K562 (cell line): ENCODE results near the gene CMBL. TPM values are rescaled to one million over a fixed set of nuclear protein-coding genes. Genes with fewer than 3 reads are reported as not detected.

Source experiments
- ATAC-seq: fragments of 200-7000 bp; cut with Tn5 transposase; 3 replicates; pipeline ENCODE4 v1.9.1; 2020; ENCODE audit warnings: moderate library complexity
- BruUV-seq: library from RNA; stranded (reverse); fragments of 400-500 nt; replicated peaks from 2 replicates; lab custom pipeline; 2021; lab: Mats Ljungman, UMichigan
- CTCF ChIA-PET: fragments of 300-600 bp; formaldehyde crosslinking; extraction: SDS; loops from one replicate; lab custom pipeline; 2021; ENCODE audit warnings: low intra/inter-chr PET ratio; lab: Yijun Ruan, JAX
- POLR2A ChIA-PET: fragments of 300-600, 350-650 bp; sonication (Branson Sonifier 250); formaldehyde crosslinking; extraction: SDS; loops from one replicate; lab custom pipeline; 2021; ENCODE audit warnings: antibody characterized with exemption, inconsistent platforms; lab: Yijun Ruan, JAX
- DNase-seq, 4 experiments: peaks; one replicate each; pipeline versions ENCODE4 v3.0.0 to v3.0.0-alpha.2; 2011 to 2018; ENCODE audit warnings: low spot score in 3 of 4, mixed read lengths in 3 of 4; ENCODE audit errors: extremely low read depth in 1 of 4
- FAIRE-seq: peaks from 2 replicates; lab custom pipeline; 2011; peaks lifted over from hg19 to GRCh38; lab: Jason Lieb, UNC
- H2AFZ ChIP-seq: 2 replicates; pipeline ENCODE4 v1.6.0; 2011; ENCODE audit warnings: low read depth, low read length, control low read depth, inconsistent platforms
- H3K27ac ChIP-seq: fragments of 200-600 bp; 3 replicates; pipeline ENCODE4 v1.8.0; 2011; ENCODE audit warnings: low read depth, mild to moderate bottlenecking, control low read depth, inconsistent platforms, low read length, moderate library complexity, mixed read lengths; ENCODE audit errors: extremely low read depth
- H3K27me3 ChIP-seq, 2 experiments: fragments of 300-600 bp in 1 of 2; 2 replicates in 1 of 2; 3 replicates in 1 of 2; pipeline versions ENCODE4 v1.6.0 to v1.8.0; 2011; ENCODE audit warnings: inconsistent platforms in 2 of 2, low read length in 2 of 2, mild to moderate bottlenecking in 1 of 2, mixed read lengths in 1 of 2, moderate library complexity in 1 of 2; ENCODE audit not compliant: control insufficient read depth in 2 of 2, insufficient read depth in 2 of 2
- H3K36me3 ChIP-seq: fragments of 300-600 bp; 3 replicates; pipeline ENCODE4 v1.8.0; 2011; ENCODE audit warnings: mild to moderate bottlenecking, low read length, inconsistent platforms; ENCODE audit not compliant: control insufficient read depth, insufficient read depth
- H3K4me1 ChIP-seq, 2 experiments: fragments of 200-600 bp in 1 of 2; replicated peaks in 1 of 2; 2 replicates in 1 of 2; 3 replicates in 1 of 2; pipeline versions ENCODE4 v1.5.1 to v1.8.0; 2011; ENCODE audit warnings: inconsistent platforms in 2 of 2, low read length in 2 of 2, mild to moderate bottlenecking in 1 of 2, mixed read lengths in 1 of 2, moderate library complexity in 1 of 2; ENCODE audit not compliant: control insufficient read depth in 2 of 2, insufficient read depth in 2 of 2
- H3K4me2 ChIP-seq: 2 replicates; pipeline ENCODE4 v1.6.1; 2011; ENCODE audit warnings: low read length, control low read depth, inconsistent platforms, mixed read lengths; ENCODE audit not compliant: insufficient read depth
- H3K4me3 ChIP-seq: fragments of 200-600 bp; sonication (generic), shearing (Covaris generic); 2 replicates; pipeline ENCODE4 v1.5.1; 2016; ENCODE audit warnings: control low read depth, inconsistent platforms
- H3K79me2 ChIP-seq: fragments of 200-600 bp; 3 replicates; pipeline ENCODE4 v1.8.0; 2011; ENCODE audit warnings: low read length, inconsistent platforms; ENCODE audit not compliant: control insufficient read depth, insufficient read depth
- H3K9ac ChIP-seq, 2 experiments: 2 replicates each; pipeline versions ENCODE4 v1.6.0 to v1.6.1; 2011; ENCODE audit warnings: low read depth in 2 of 2, low read length in 2 of 2, control low read depth in 1 of 2, inconsistent platforms in 1 of 2, mild to moderate bottlenecking in 1 of 2, mixed read lengths in 1 of 2; ENCODE audit not compliant: insufficient read depth in 1 of 2
- H3K9me1 ChIP-seq: one replicate; pipeline ENCODE4 v1.6.0; 2011; ENCODE audit warnings: inconsistent platforms, mild to moderate bottlenecking, low read length, moderate library complexity; ENCODE audit not compliant: control insufficient read depth, insufficient read depth
- H3K9me3 ChIP-seq: replicated peaks from 2 replicates; pipeline ENCODE4 v1.5.1; 2011; ENCODE audit warnings: low read depth, low read length, inconsistent platforms; ENCODE audit not compliant: control insufficient read depth, insufficient read depth
- H4K20me1 ChIP-seq: replicated peaks from 2 replicates; pipeline ENCODE4 v1.6.1; 2011; ENCODE audit warnings: low read length, inconsistent platforms, mixed read lengths; ENCODE audit not compliant: control insufficient read depth, insufficient read depth
- RAD21 ChIP-seq, 2 experiments: fragments of 250-450 bp in 1 of 2; fragments of 450-650 bp in 1 of 2; sonication (Bioruptor Pico) in 1 of 2; formaldehyde crosslinking in 1 of 2; IDR thresholded peaks in 1 of 2; conservative IDR thresholded peaks in 1 of 2; 2 replicates each; pipeline versions ENCODE4 v1.4.0 to v1.8.0; 2020 to 2022; ENCODE audit warnings: mild to moderate bottlenecking in 2 of 2, moderate library complexity in 1 of 2
- SNIP1 ChIP-seq: fragments of 450-650 bp; IDR thresholded peaks from 2 replicates; pipeline ENCODE4 v1.7.1; 2017; ENCODE audit warnings: low read depth, mild to moderate bottlenecking
- WGBS: fragments of 100-300 bp; shearing (Covaris generic); methylation state at CpG from one replicate; pipeline ENCODE4 v1.1.6; 2016; ENCODE audit warnings: low coverage, mixed read lengths; ENCODE audit not compliant: insufficient coverage; ENCODE audit errors: missing lambda C conversion rate; 5-methylcytosine and 5-hydroxymethylcytosine counted together
- in situ Hi-C: fragments of 300-500 bp; cut with MboI; formaldehyde crosslinking; loops from 4 replicates; pipeline ENCODE4 v1.15.0; 2018; ENCODE audit warnings: inconsistent platforms, mixed read lengths
- intact Hi-C: fragments of 100-400 bp; cut with micrococcal nuclease; formaldehyde crosslinking; loops from 2 replicates; pipeline ENCODE4 v1.14.2; 2022
- polyA plus RNA-seq, 8 experiments: library from polyadenylated mRNA; depleted of rRNA in 4 of 8; stranded (reverse) in 5 of 8; unstranded in 3 of 8; fragments of >200 nt; fragmentation: Nextera tagmentation in 2 of 8; fragmentation: Illumina TruSeq in 1 of 8; extraction: Ambion mirVana in 2 of 8; extraction: Trizol in 1 of 8; gene quantifications; 2 replicates each; pipeline versions ENCODE4 v1.2.1 to v1.2.3, GENCODE V29; 2011 to 2014; ENCODE audit warnings: inconsistent platforms in 1 of 8, missing spikeins in 1 of 8
- total RNA-seq, 7 experiments: library from RNA; depleted of rRNA in 6 of 7; stranded (reverse); fragments of >200 nt in 6 of 7; fragmentation: Illumina TruSeq in 2 of 7; extraction: Trizol in 2 of 7; gene quantifications; 2 replicates each; pipeline versions ENCODE4 v1.2.1 to v1.2.3, GENCODE V29; 2011 to 2021; ENCODE audit warnings: low replicate concordance in 1 of 7
- TF ChIP-seq, protein P1 (sequence below), 3 experiments: IDR thresholded peaks in 2 of 3; conservative IDR thresholded peaks in 1 of 3; 2 replicates each; pipeline ENCODE4 v1.5.1; 2011 to 2012; ENCODE audit warnings: low read length in 3 of 3, mild to moderate bottlenecking in 3 of 3, control low read depth in 2 of 3, improper control_type of control experiment in 1 of 3, inconsistent platforms in 1 of 3, low read depth in 1 of 3, mixed read lengths in 1 of 3, moderate library complexity in 1 of 3; ENCODE audit not compliant: insufficient read depth in 2 of 3

Gene CMBL
- total and polyA plus RNA-seq, 9 of the 15 experiments (the other 6 are each of a cell fraction or from before 2014, with no cell fraction given): 22.6 to 192 (median 71.1) TPM

DNA sequence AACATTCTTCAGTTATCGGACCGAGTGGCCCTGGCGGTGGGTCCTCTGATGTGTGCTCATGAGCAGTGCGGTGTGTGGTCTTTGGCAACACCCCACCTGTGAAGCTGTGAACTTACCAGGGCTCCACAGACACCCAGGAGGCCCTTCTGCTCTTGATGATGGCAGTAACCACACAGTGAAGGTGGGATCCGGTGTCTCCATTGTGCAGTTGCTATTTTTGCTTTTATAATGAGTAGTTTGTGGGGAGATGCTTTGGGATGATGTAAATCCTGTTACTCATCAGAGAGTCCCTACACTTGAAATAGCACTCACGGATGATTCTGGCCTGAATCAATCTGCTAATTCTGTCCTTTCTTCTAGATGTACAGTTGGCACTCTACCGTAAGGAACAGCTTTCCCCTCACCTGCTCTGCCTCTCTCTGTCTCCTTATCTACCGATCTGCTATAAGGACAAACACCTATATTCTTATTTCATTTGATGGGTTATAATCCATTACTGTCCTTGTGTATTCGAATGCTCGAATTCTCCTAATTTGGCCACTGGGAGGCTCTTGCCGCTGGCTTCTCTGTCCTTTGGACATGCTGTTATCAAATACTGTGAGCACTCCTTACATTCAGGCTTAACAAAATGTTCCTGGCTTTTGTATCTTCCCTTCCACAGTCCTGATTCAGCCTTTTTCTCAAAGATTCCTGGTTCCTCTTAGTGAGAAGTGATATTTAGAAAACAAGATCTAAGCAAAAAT, 78.2 kb downstream of the CMBL start:
- DNase-seq: peak in 1 of 4 experiments; percentile 18
- FAIRE-seq: no peak
- Histone ChIP-seq H3K9me3 (no peaks in the 10 kb centered on the region), H2AFZ (no peak overlapping the region), H3K9me1 (no peaks in the 10 kb centered on the region), H3K4me3 (no peak overlapping the region), H4K20me1 (0 out of 2 replicates have a peak, but pooled peaks cover 3% of the 10 kb centered on the region), H3K36me3 (peaks cover 29% of the 10 kb centered on the region), H3K27me3 (no peaks in the 10 kb centered on the region), H3K4me2 (no peak overlapping the region), H3K27ac (no peak overlapping the region), H3K4me1 (peaks cover 0 to 2% of the 10 kb centered on the region in 2 experiments; a peak in 1 of 5 replicates), H3K9ac (no peak overlapping the region), H3K79me2 (no peaks in the 10 kb centered on the region)
- no TSS peak for BruUV-seq
- POLR2A ChIA-PET: interaction anchor here (1.2 kb wide), 1 partner anchor 128 kb away, joined by 3 read pairs; no protein-coding TSS in a partner anchor
- in situ Hi-C loops: no loop called here
- intact Hi-C loops: no loop called here
- ATAC-seq: peak; percentile 49; the same call in 1 of the 3 replicates
- CTCF ChIA-PET: no interaction called here
- WGBS: 76% methylated on average over 11 of the region's 11 CpGs
- TF ChIP-seq, protein P1, sequence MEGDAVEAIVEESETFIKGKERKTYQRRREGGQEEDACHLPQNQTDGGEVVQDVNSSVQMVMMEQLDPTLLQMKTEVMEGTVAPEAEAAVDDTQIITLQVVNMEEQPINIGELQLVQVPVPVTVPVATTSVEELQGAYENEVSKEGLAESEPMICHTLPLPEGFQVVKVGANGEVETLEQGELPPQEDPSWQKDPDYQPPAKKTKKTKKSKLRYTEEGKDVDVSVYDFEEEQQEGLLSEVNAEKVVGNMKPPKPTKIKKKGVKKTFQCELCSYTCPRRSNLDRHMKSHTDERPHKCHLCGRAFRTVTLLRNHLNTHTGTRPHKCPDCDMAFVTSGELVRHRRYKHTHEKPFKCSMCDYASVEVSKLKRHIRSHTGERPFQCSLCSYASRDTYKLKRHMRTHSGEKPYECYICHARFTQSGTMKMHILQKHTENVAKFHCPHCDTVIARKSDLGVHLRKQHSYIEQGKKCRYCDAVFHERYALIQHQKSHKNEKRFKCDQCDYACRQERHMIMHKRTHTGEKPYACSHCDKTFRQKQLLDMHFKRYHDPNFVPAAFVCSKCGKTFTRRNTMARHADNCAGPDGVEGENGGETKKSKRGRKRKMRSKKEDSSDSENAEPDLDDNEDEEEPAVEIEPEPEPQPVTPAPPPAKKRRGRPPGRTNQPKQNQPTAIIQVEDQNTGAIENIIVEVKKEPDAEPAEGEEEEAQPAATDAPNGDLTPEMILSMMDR (IDR thresholded peaks at IDR 0.05 in 2 of 3, conservative IDR thresholded peaks at IDR 0.05 in 1 of 3; ENCODE audit: insufficient read depth in 2 of 3, low read depth in 1 of 3, low read length in 3 of 3): peak in 1 of 3 experiments; percentile 23; a peak in 1 of 6 replicates
- TF ChIP-seq RAD21 (CRISPR knock-in tag; conservative IDR thresholded peaks at IDR 0.05 in 1 of 2, IDR thresholded peaks at IDR 0.05 in 1 of 2) (peak in 1 of 2 experiments; percentile 6; a peak in 1 of 4 replicates), SNIP1 (no peak)
